CD14-positive monocyte (primary cell): ENCODE results near the gene TNS2. TPM values are rescaled to one million over a fixed set of nuclear protein-coding genes. Genes with fewer than 3 reads are reported as not detected.

ENCODE experiments used
- DNase-seq, 3 donors: peaks; one replicate each; pipeline ENCODE4 v3.0.0-alpha.2; 2011 to 2022
- H2AFZ ChIP-seq: 2 replicates; pipeline ENCODE4 v1.6.0; 2012; ENCODE audit warnings: mild to moderate bottlenecking, low read depth, low read length, inconsistent platforms; ENCODE audit not compliant: insufficient read depth, poor library complexity, severe bottlenecking
- H3K27ac ChIP-seq, 2 donors: 1 replicate in 1 of 2; 2 replicates in 1 of 2; pipeline ENCODE4 v1.5.1; 2012 to 2013; ENCODE audit warnings: low read length in 2 of 2, control low read depth in 1 of 2, inconsistent platforms in 1 of 2, low read depth in 1 of 2, mild to moderate bottlenecking in 1 of 2
- H3K27me3 ChIP-seq, 2 donors: one replicate each; pipeline versions ENCODE4 v1.6.0 to v1.6.1; 2011 to 2013; ENCODE audit warnings: low read length in 2 of 2; ENCODE audit not compliant: control insufficient read depth in 2 of 2, insufficient read depth in 2 of 2
- H3K36me3 ChIP-seq, 2 donors: replicated peaks in 1 of 2; 1 replicate in 1 of 2; 2 replicates in 1 of 2; pipeline versions ENCODE4 v1.5.1 to v1.6.1; 2012 to 2013; ENCODE audit warnings: low read length in 2 of 2, control low read depth in 1 of 2, inconsistent platforms in 1 of 2, mild to moderate bottlenecking in 1 of 2; ENCODE audit not compliant: insufficient read depth in 2 of 2, control insufficient read depth in 1 of 2
- H3K4me1 ChIP-seq, 2 donors: 1 replicate in 1 of 2; 2 replicates in 1 of 2; pipeline versions ENCODE4 v1.5.1 to v1.6.1; 2012 to 2013; ENCODE audit warnings: low read length in 2 of 2, control low read depth in 1 of 2, inconsistent platforms in 1 of 2, mild to moderate bottlenecking in 1 of 2, moderate library complexity in 1 of 2; ENCODE audit not compliant: insufficient read depth in 2 of 2, control insufficient read depth in 1 of 2
- H3K4me2 ChIP-seq: replicated peaks from 2 replicates; pipeline ENCODE3; 2012; ENCODE audit warnings: low read length, moderate library complexity, mild to moderate bottlenecking; ENCODE audit not compliant: poor library complexity, severe bottlenecking; ENCODE audit errors: extremely low read depth
- H3K4me3 ChIP-seq, 3 experiments: fragments of 200-600 bp in 1 of 3; sonication (generic) in 1 of 3; replicated peaks in 1 of 3; 1 replicate in 2 of 3; 2 replicates in 1 of 3; pipeline ENCODE4 v1.5.1; 2011 to 2013; ENCODE audit warnings: low read length in 3 of 3, mild to moderate bottlenecking in 3 of 3, control low read depth in 2 of 3, low read depth in 2 of 3, inconsistent platforms in 1 of 3, moderate library complexity in 1 of 3
- H3K79me2 ChIP-seq: 2 replicates; pipeline ENCODE4 v1.6.0; 2012; ENCODE audit warnings: mild to moderate bottlenecking, control low read depth, inconsistent platforms, low read length, moderate library complexity; ENCODE audit not compliant: insufficient read depth
- H3K9ac ChIP-seq: 2 replicates; pipeline ENCODE4 v1.6.0; 2017; ENCODE audit warnings: low read length, mild to moderate bottlenecking; ENCODE audit not compliant: insufficient read depth, poor library complexity, severe bottlenecking
- H3K9me3 ChIP-seq, 2 donors: replicated peaks in 1 of 2; 1 replicate in 1 of 2; 2 replicates in 1 of 2; pipeline versions ENCODE4 v1.5.1 to v1.6.1; 2012 to 2013; ENCODE audit warnings: low read length in 2 of 2, control low read depth in 1 of 2; ENCODE audit not compliant: control insufficient read depth in 1 of 2, insufficient read depth in 1 of 2
- H4K20me1 ChIP-seq: 2 replicates; pipeline ENCODE4 v1.6.0; 2012; ENCODE audit warnings: mild to moderate bottlenecking, low read length, control low read depth, moderate library complexity; ENCODE audit not compliant: insufficient read depth
- H3K27ac Mint-ChIP-seq, 7 donors: one replicate each; pipeline ENCODE4 v1.8.0; 2020; ENCODE audit warnings: mild to moderate bottlenecking in 7 of 7, mixed read lengths in 7 of 7, moderate library complexity in 6 of 7, inconsistent platforms in 2 of 7
- H3K27me3 Mint-ChIP-seq, 3 donors: one replicate each; pipeline ENCODE4 v1.8.0; 2021 to 2022; ENCODE audit warnings: low read depth in 3 of 3, mild to moderate bottlenecking in 3 of 3, mixed read lengths in 3 of 3, moderate library complexity in 3 of 3, inconsistent platforms in 1 of 3
- H3K36me3 Mint-ChIP-seq, 2 donors: one replicate each; pipeline ENCODE4 v1.8.0; 2020; ENCODE audit warnings: mixed read lengths in 2 of 2, inconsistent platforms in 1 of 2, mild to moderate bottlenecking in 1 of 2
- H3K4me1 Mint-ChIP-seq: one replicate; pipeline ENCODE4 v1.8.0; 2020; ENCODE audit warnings: mild to moderate bottlenecking, mixed read lengths
- H3K4me3 Mint-ChIP-seq, 2 donors: one replicate each; pipeline ENCODE4 v1.8.0; 2020; ENCODE audit warnings: mild to moderate bottlenecking in 2 of 2, mixed read lengths in 2 of 2, moderate library complexity in 1 of 2
- H3K9me3 Mint-ChIP-seq, 7 donors: one replicate each; pipeline ENCODE4 v1.8.0; 2020 to 2022; ENCODE audit warnings: mixed read lengths in 7 of 7, mild to moderate bottlenecking in 6 of 7, moderate library complexity in 6 of 7, inconsistent platforms in 2 of 7
- WGBS: methylation state at CpG from one replicate; pipeline ENCODE4 v1.1.5; 2013; ENCODE audit warnings: missing lambda C conversion rate; ENCODE audit not compliant: insufficient coverage; 5-methylcytosine and 5-hydroxymethylcytosine counted together
- intact Hi-C, 2 donors: fragments of 100-400 bp; cut with micrococcal nuclease; formaldehyde crosslinking; loops; one replicate each; pipeline versions ENCODE4 v1.15.0 to v1.15.1; 2023
- polyA plus RNA-seq, 3 donors: library from polyadenylated mRNA; depleted of rRNA in 1 of 3; unstranded in 2 of 3; stranded (reverse) in 1 of 3; fragments of 300-500 nt in 2 of 3; fragments of >200 nt in 1 of 3; fragmentation: Illumina TruSeq in 2 of 3; gene quantifications; 1 replicate in 2 of 3; 2 replicates in 1 of 3; pipeline ENCODE4 v1.2.3, GENCODE V29; 2012 to 2021
- TF ChIP-seq, protein P1 (sequence below): fragments of 200-600 bp; IDR thresholded peaks from one replicate; pipeline ENCODE4 v1.8.0; 2022; ENCODE audit warnings: antibody characterized with exemption, mild to moderate bottlenecking

TNS2 gene
- polyA plus RNA-seq, 3 donors = 0.05 to 0.43 (median 0.36) TPM

DNA sequence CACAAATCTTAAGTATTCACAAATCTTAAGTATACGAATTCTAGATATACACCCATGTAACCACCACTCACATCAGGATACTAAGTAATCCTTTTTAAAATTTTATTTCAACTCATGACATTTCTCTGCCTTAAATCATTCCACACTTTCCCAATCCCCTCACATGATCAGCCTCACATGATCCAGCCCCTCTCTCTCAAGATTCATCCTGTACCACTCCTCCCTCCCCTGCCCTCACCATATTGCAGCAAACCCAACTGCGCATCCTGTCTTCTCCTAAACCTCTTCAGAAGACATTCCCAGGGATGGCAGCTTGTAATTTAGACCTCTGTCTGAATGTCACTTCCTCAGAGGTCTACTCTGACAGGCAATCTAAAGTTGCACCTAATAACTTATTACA, 45.3 kb upstream of the TNS2 start:
- H3K4me1 ChIP-seq = peaks cover 19 to 27% of the 10 kb centered on the region in 2 donors
- no peak overlapping the region for H2AFZ ChIP-seq
- H3K9me3 ChIP-seq = no peaks in the 10 kb centered on the region
- Mint-ChIP-seq H3K36me3 (peaks cover 6 to 10% of the 10 kb centered on the region in 2 donors), H3K27ac (peak overlapping the region in 5 of 7 donors; percentile 4 to 98 (median 32)), H3K4me3 (no peak overlapping the region), H3K9me3 (no peaks in the 10 kb centered on the region), H3K4me1 (peaks cover 19% of the 10 kb centered on the region), H3K27me3 (peaks cover 6 to 11% (median 10%) of the 10 kb centered on the region in 3 donors)
- H3K79me2 ChIP-seq = peaks cover 37% of the 10 kb centered on the region
- H3K4me2 ChIP-seq = no peak overlapping the region
- TF ChIP-seq, protein P1, sequence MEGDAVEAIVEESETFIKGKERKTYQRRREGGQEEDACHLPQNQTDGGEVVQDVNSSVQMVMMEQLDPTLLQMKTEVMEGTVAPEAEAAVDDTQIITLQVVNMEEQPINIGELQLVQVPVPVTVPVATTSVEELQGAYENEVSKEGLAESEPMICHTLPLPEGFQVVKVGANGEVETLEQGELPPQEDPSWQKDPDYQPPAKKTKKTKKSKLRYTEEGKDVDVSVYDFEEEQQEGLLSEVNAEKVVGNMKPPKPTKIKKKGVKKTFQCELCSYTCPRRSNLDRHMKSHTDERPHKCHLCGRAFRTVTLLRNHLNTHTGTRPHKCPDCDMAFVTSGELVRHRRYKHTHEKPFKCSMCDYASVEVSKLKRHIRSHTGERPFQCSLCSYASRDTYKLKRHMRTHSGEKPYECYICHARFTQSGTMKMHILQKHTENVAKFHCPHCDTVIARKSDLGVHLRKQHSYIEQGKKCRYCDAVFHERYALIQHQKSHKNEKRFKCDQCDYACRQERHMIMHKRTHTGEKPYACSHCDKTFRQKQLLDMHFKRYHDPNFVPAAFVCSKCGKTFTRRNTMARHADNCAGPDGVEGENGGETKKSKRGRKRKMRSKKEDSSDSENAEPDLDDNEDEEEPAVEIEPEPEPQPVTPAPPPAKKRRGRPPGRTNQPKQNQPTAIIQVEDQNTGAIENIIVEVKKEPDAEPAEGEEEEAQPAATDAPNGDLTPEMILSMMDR = no peak
- peaks cover 28% of the 10 kb centered on the region for H4K20me1 ChIP-seq
- intact Hi-C loops = no loop called here
- DNase-seq = peak in 1 of 3 donors; percentile 13
- peaks cover 3 to 10% of the 10 kb centered on the region in 2 donors for H3K36me3 ChIP-seq
- H3K27me3 ChIP-seq = no peaks in the 10 kb centered on the region
- H3K4me3 ChIP-seq = no peak overlapping the region
- no peak overlapping the region for H3K9ac ChIP-seq
- H3K27ac ChIP-seq = no peak overlapping the region
- 100% methylated on average over 2 of the region's 2 CpGs for WGBS

GRCh38 chr12:53005215-53005985, 44.5 kb upstream of the TNS2 start:
- 38% methylated on average over 16 of the region's 28 CpGs for WGBS
- Histone ChIP-seq H3K36me3 (peaks cover 4 to 15% of the 10 kb centered on the region in 2 donors), H3K4me3 (peak overlapping the region; percentile 51 to 94 (median 88)), H3K27me3 (no peaks in the 10 kb centered on the region), H3K9me3 (no peaks in the 10 kb centered on the region), H3K27ac (peak overlapping the region; percentile 92 to 96), H3K9ac (peak overlapping the region; percentile 84), H2AFZ (peak overlapping the region; percentile 88), H3K4me1 (peaks cover 19 to 27% of the 10 kb centered on the region in 2 donors), H4K20me1 (peaks cover 36% of the 10 kb centered on the region), H3K4me2 (peak overlapping the region; percentile 94), H3K79me2 (peaks cover 45% of the 10 kb centered on the region)
- intact Hi-C loops = no loop called here
- Mint-ChIP-seq H3K27me3 (peaks cover 4 to 8% (median 7%) of the 10 kb centered on the region in 3 donors), H3K4me3 (peak overlapping the region; percentile 92 to 97), H3K36me3 (peaks cover 7 to 10% of the 10 kb centered on the region in 2 donors), H3K9me3 (no peaks in the 10 kb centered on the region), H3K4me1 (peaks cover 25% of the 10 kb centered on the region), H3K27ac (peak overlapping the region; percentile 98 to 99 (median 99))
- TF ChIP-seq, protein P1 = no peak
- DNase-seq = peak in 1 of 3 donors; percentile 5
